IMR-90 (cell line): ENCODE results near the gene ATP23.
A peak's percentile ranks its signal among the peaks of the same experiment; 100 is the strongest.

Experiments
- BHLHE40 ChIP-seq: fragments of 150-350 bp; IDR thresholded peaks from 2 replicates; pipeline ENCODE4 v1.6.1; 2016; ENCODE audit warnings: mild to moderate bottlenecking, low read depth, low read length
- CEBPB ChIP-seq: IDR thresholded peaks from 2 replicates; pipeline ENCODE4 v1.6.1; 2012; ENCODE audit warnings: low read depth, low read length, improper control_type of control experiment
- CHD1 ChIP-seq: IDR thresholded peaks from 2 replicates; pipeline ENCODE4 v1.6.1; 2012; ENCODE audit warnings: low read depth, low read length, improper control_type of control experiment
- CTCF ChIP-seq: conservative IDR thresholded peaks from 2 replicates; pipeline ENCODE4 v1.5.1; 2012; ENCODE audit warnings: mild to moderate bottlenecking, low read depth, low read length, improper control_type of control experiment
- MAFK ChIP-seq: IDR thresholded peaks from 2 replicates; pipeline ENCODE4 v1.6.1; 2012; ENCODE audit warnings: low read depth, low read length, improper control_type of control experiment
- POLR2A ChIP-seq: IDR thresholded peaks from 2 replicates; pipeline ENCODE4 v1.6.1; 2012; ENCODE audit warnings: mild to moderate bottlenecking, low read depth, low read length
- RAD21 ChIP-seq: IDR thresholded peaks from 2 replicates; pipeline ENCODE4 v1.6.1; 2012; ENCODE audit warnings: low read length, improper control_type of control experiment
- RCOR1 ChIP-seq: IDR thresholded peaks from 2 replicates; pipeline ENCODE4 v1.6.1; 2012; ENCODE audit warnings: mild to moderate bottlenecking, low read length, improper control_type of control experiment; ENCODE audit not compliant: insufficient replicate concordance
- TF ChIP-seq, protein P1 (sequence below): fragments of 150-350 bp; IDR thresholded peaks from 2 replicates; pipeline ENCODE4 v1.6.1; 2016; ENCODE audit warnings: low read depth, mild to moderate bottlenecking, low read length, moderate library complexity, borderline replicate concordance

GRCh38 chr12:57904848-57905811, 36.2 kb upstream of the ATP23 start:
- TF ChIP-seq POLR2A: peak; percentile 64
- peak; percentile 100; the same call in 1 of the 2 replicates for TF ChIP-seq CTCF
- no peak for TF ChIP-seq CEBPB
- peak; percentile 21; the same call in 1 of the 2 replicates for TF ChIP-seq MAFK
- TF ChIP-seq RCOR1: no peak
- TF ChIP-seq CHD1: no peak
- peak; percentile 97 for TF ChIP-seq BHLHE40
- TF ChIP-seq, protein P1, sequence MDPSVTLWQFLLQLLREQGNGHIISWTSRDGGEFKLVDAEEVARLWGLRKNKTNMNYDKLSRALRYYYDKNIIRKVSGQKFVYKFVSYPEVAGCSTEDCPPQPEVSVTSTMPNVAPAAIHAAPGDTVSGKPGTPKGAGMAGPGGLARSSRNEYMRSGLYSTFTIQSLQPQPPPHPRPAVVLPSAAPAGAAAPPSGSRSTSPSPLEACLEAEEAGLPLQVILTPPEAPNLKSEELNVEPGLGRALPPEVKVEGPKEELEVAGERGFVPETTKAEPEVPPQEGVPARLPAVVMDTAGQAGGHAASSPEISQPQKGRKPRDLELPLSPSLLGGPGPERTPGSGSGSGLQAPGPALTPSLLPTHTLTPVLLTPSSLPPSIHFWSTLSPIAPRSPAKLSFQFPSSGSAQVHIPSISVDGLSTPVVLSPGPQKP: no peak
- peak; percentile 100 for TF ChIP-seq RAD21
